Peyer's patch (tissue), 4 donors: ENCODE measurements around the gene CA5A.

ENCODE experiments used
- CTCF ChIP-seq, 6 experiments: fragments of 450-650 bp in 4 of 6; fragments of 200-600 bp in 2 of 6; sonication (generic) in 1 of 6; IDR thresholded peaks; one replicate each; pipeline ENCODE4 v1.5.1; 2017 to 2019; ENCODE audit warnings: antibody characterized with exemption in 6 of 6, mild to moderate bottlenecking in 3 of 6, moderate library complexity in 1 of 6
- POLR2A ChIP-seq, 2 donors: fragments of 450-650 bp; IDR thresholded peaks; one replicate each; pipeline ENCODE4 v1.5.1; 2017; ENCODE audit warnings: antibody characterized with exemption in 2 of 2, mild to moderate bottlenecking in 2 of 2, moderate library complexity in 2 of 2

- TF ChIP-seq CTCF (IDR thresholded peaks at IDR 0.05) (no peak), POLR2A (IDR thresholded peaks at IDR 0.05) (no peak)
These were observed 53.8 kb downstream of the CA5A start for GRCh38 chr16:87882436-87883019.
